GM21367 (cell line): Measurements from ENCODE around the gene FBN2.
"Not testable (repeated sequence)": the region's sequence is repeated elsewhere in the genome, so short reads cannot be mapped to it uniquely, and the experiment has no call there.

ENCODE experiments used
- ATAC-seq: cut with Tn5 transposase; IDR thresholded peaks from one replicate; pipeline ENCODE4 v1.9.1; 2021; ENCODE audit not compliant: unreplicated experiment

The FBN2 gene

GRCh38 chr5:128432913-128433440, 105.1 kb downstream of the FBN2 start:
- no peak for ATAC-seq

GRCh38 chr5:128427921-128428320, 110.1 kb downstream of the FBN2 start:
- no peak for ATAC-seq

GRCh38 chr5:128426090-128426534, 111.9 kb downstream of the FBN2 start:
- ATAC-seq: peak; percentile 66

GRCh38 chr5:128424646-128425045, 113.4 kb downstream of the FBN2 start:
- no peak for ATAC-seq

GRCh38 chr5:128422612-128423011, 115.4 kb downstream of the FBN2 start:
- no peak for ATAC-seq

GRCh38 chr5:128414469-128414868, 123.6 kb downstream of the FBN2 start:
- ATAC-seq: no peak

GRCh38 chr5:128413356-128413755, 124.7 kb downstream of the FBN2 start:
- no peak for ATAC-seq

GRCh38 chr5:128412145-128412930, 125.7 kb downstream of the FBN2 start:
- ATAC-seq: no peak

GRCh38 chr5:128409166-128409800, 128.8 kb downstream of the FBN2 start:
- no peak for ATAC-seq

- no peak for ATAC-seq
These were observed 129.4 kb downstream of the FBN2 start for GRCh38 chr5:128408622-128409021.

- ATAC-seq: no peak
These were observed 130.1 kb downstream of the FBN2 start for GRCh38 chr5:128407944-128408343.

GRCh38 chr5:128406803-128407202, 131.2 kb downstream of the FBN2 start:
- ATAC-seq: no peak

GRCh38 chr5:128405159-128405558, 132.9 kb downstream of the FBN2 start:
- ATAC-seq: no peak

- ATAC-seq: no peak
These were observed 134.7 kb downstream of the FBN2 start for GRCh38 chr5:128403333-128403732.

- ATAC-seq: no peak
These were observed 135.5 kb downstream of the FBN2 start for GRCh38 chr5:128402506-128402905.

GRCh38 chr5:128400766-128401165, 137.3 kb downstream of the FBN2 start:
- ATAC-seq: not testable (repeated sequence)

GRCh38 chr5:128399111-128399510, 138.9 kb downstream of the FBN2 start:
- no peak for ATAC-seq

GRCh38 chr5:128397876-128398275, 140.2 kb downstream of the FBN2 start:
- no peak for ATAC-seq

GRCh38 chr5:128395073-128395472, 143.0 kb downstream of the FBN2 start:
- no peak for ATAC-seq

GRCh38 chr5:128384068-128384467, 154.0 kb downstream of the FBN2 start:
- no peak for ATAC-seq

GRCh38 chr5:128380337-128380736, 157.7 kb downstream of the FBN2 start:
- no peak for ATAC-seq

GRCh38 chr5:128378632-128379031, 159.4 kb downstream of the FBN2 start:
- no peak for ATAC-seq
